Measurements from ENCODE around the gene PCP2. TPM values are rescaled to one million over a fixed set of nuclear protein-coding genes. Genes with fewer than 3 reads are reported as not detected.
A peak's percentile ranks its signal among the peaks of the same experiment; 100 is the strongest.

Gene PCP2
- total RNA-seq, 1 donor from 2014 or later: 2.7 TPM

GRCh38 chr19:7679771-7680605 is 46.5 kb upstream of the PCP2 start:
- intact Hi-C loops (cut with micrococcal nuclease): no loop called here
- Histone ChIP-seq H3K4me3 (peak overlapping the region; percentile 97), H3K4me1 (peaks cover 21% of the 10 kb centered on the region), H3K9me3 (replicated peaks) (no peaks in the 10 kb centered on the region), H3K27me3 (ENCODE audit: low read depth) (peaks cover 44% of the 10 kb centered on the region), H3K36me3 (peaks cover 19% of the 10 kb centered on the region), H3K27ac (replicated peaks) (no peak overlapping the region)
- TF ChIP-seq CTCF (IDR thresholded peaks at IDR 0.05; ENCODE audit: borderline replicate concordance): no peak
- no peak for DNase-seq

GRCh38 chr19:7678971-7679751 is 45.6 kb upstream of the PCP2 start:
- DNase-seq: no peak
- peaks cover under 1% of the 10 kb centered on the region for H3K9me3 ChIP-seq (replicated peaks)
- H3K27ac ChIP-seq (replicated peaks): no peak overlapping the region
- no peak overlapping the region for H3K4me3 ChIP-seq
- H3K36me3 ChIP-seq: peaks cover 19% of the 10 kb centered on the region
- TF ChIP-seq CTCF (IDR thresholded peaks at IDR 0.05; ENCODE audit: borderline replicate concordance): no peak
- intact Hi-C loops (cut with micrococcal nuclease): no loop called here
- peaks cover 44% of the 10 kb centered on the region for H3K27me3 ChIP-seq (ENCODE audit: low read depth)
- peaks cover 21% of the 10 kb centered on the region for H3K4me1 ChIP-seq

- no peak overlapping the region for H3K27ac ChIP-seq (replicated peaks)
- H3K9me3 ChIP-seq (replicated peaks): peaks cover 8% of the 10 kb centered on the region
- TF ChIP-seq CTCF (IDR thresholded peaks at IDR 0.05; ENCODE audit: borderline replicate concordance): no peak
- H3K27me3 ChIP-seq (ENCODE audit: low read depth): peaks cover 49% of the 10 kb centered on the region
- peaks cover 21% of the 10 kb centered on the region for H3K4me1 ChIP-seq
- peaks cover 6% of the 10 kb centered on the region for H3K36me3 ChIP-seq
- no peak overlapping the region for H3K4me3 ChIP-seq
- no peak for DNase-seq
- intact Hi-C loops (cut with micrococcal nuclease): no loop called here
Measured at GRCh38 chr19:7677669-7678311, 44.3 kb upstream of the PCP2 start.

- no peak for DNase-seq
- no peaks in the 10 kb centered on the region for H3K36me3 ChIP-seq
- H3K27me3 ChIP-seq (ENCODE audit: low read depth): peaks cover 59% of the 10 kb centered on the region
- H3K27ac ChIP-seq (replicated peaks): no peak within 1 kb of the TSS
- TF ChIP-seq CTCF (IDR thresholded peaks at IDR 0.05; ENCODE audit: borderline replicate concordance): no peak
- peaks cover 8% of the 10 kb centered on the region for H3K9me3 ChIP-seq (replicated peaks)
- peaks cover 16% of the 10 kb centered on the region for H3K4me1 ChIP-seq
- intact Hi-C loops (cut with micrococcal nuclease): no loop called here
- no peak within 1 kb of the TSS for H3K4me3 ChIP-seq
Measured at GRCh38 chr19:7676854-7677253, 43.3 kb upstream of the PCP2 start, which contains the start of gene MCEMP1. Gene MCEMP1 (plus strand): TSS chr19:7677090. CDS start chr19:7677121, 31 bp downstream.

GRCh38 chr19:7676376-7676775 is 42.9 kb upstream of the PCP2 start:
- peaks cover 8% of the 10 kb centered on the region for H3K9me3 ChIP-seq (replicated peaks)
- peaks cover 64% of the 10 kb centered on the region for H3K27me3 ChIP-seq (ENCODE audit: low read depth)
- no peak overlapping the region for H3K27ac ChIP-seq (replicated peaks)
- peaks cover 11% of the 10 kb centered on the region for H3K4me1 ChIP-seq
- no peak for DNase-seq
- no peaks in the 10 kb centered on the region for H3K36me3 ChIP-seq
- intact Hi-C loops (cut with micrococcal nuclease): no loop called here
- no peak overlapping the region for H3K4me3 ChIP-seq
- no peak for TF ChIP-seq CTCF (IDR thresholded peaks at IDR 0.05; ENCODE audit: borderline replicate concordance)
